Esophagus (tissue), 2 donors: Measurements from ENCODE around the gene DHX15. TPM values are rescaled to one million over a fixed set of nuclear protein-coding genes. Genes with fewer than 3 reads are reported as not detected.

Source experiments
- H3K27ac ChIP-seq, 2 donors: one replicate each; pipeline ENCODE4 v1.5.1; 2013; ENCODE audit warnings: low read depth in 2 of 2, mild to moderate bottlenecking in 2 of 2, inconsistent platforms in 1 of 2, low read length in 1 of 2, moderate library complexity in 1 of 2
- H3K27me3 ChIP-seq, 2 donors: one replicate each; pipeline ENCODE4 v1.6.1; 2013; ENCODE audit warnings: low read length in 2 of 2, control low read depth in 1 of 2, mild to moderate bottlenecking in 1 of 2; ENCODE audit not compliant: insufficient read depth in 2 of 2, control insufficient read depth in 1 of 2
- H3K36me3 ChIP-seq, 2 donors: one replicate each; pipeline ENCODE4 v1.6.1; 2013; ENCODE audit warnings: low read length in 1 of 2; ENCODE audit not compliant: control insufficient read depth in 2 of 2, insufficient read depth in 2 of 2
- H3K4me1 ChIP-seq, 2 donors: one replicate each; pipeline ENCODE4 v1.6.1; 2013; ENCODE audit warnings: low read length in 1 of 2; ENCODE audit not compliant: control insufficient read depth in 2 of 2, insufficient read depth in 2 of 2
- H3K4me3 ChIP-seq, 2 donors: one replicate each; pipeline ENCODE4 v1.5.1; 2013; ENCODE audit warnings: low read length in 2 of 2, mild to moderate bottlenecking in 2 of 2, low read depth in 1 of 2, moderate library complexity in 1 of 2
- H3K9me3 ChIP-seq, 2 donors: one replicate each; pipeline ENCODE4 v1.6.1; 2013; ENCODE audit warnings: mild to moderate bottlenecking in 2 of 2, low read depth in 1 of 2, low read length in 1 of 2, moderate library complexity in 1 of 2; ENCODE audit not compliant: control insufficient read depth in 2 of 2, insufficient read depth in 1 of 2
- WGBS, 2 donors: extraction: QIAGEN DNeasy Blood & Tissue Kit; methylation state at CpG; one replicate each; pipeline ENCODE4 v1.1.7; 2013; 5-methylcytosine and 5-hydroxymethylcytosine counted together
- polyA plus RNA-seq, 2 donors: library from polyadenylated mRNA; stranded (reverse); fragments of 200-250 nt; gene quantifications; one replicate each; pipeline ENCODE4 v1.2.3, GENCODE V29; 2013
- donor health status: healthy with polysubstance abuse.
- donor health status: Bipolar disorder and iron deficiency.

Gene DHX15
- polyA plus RNA-seq, 2 donors: 43.5 to 59.3 TPM

DNA sequence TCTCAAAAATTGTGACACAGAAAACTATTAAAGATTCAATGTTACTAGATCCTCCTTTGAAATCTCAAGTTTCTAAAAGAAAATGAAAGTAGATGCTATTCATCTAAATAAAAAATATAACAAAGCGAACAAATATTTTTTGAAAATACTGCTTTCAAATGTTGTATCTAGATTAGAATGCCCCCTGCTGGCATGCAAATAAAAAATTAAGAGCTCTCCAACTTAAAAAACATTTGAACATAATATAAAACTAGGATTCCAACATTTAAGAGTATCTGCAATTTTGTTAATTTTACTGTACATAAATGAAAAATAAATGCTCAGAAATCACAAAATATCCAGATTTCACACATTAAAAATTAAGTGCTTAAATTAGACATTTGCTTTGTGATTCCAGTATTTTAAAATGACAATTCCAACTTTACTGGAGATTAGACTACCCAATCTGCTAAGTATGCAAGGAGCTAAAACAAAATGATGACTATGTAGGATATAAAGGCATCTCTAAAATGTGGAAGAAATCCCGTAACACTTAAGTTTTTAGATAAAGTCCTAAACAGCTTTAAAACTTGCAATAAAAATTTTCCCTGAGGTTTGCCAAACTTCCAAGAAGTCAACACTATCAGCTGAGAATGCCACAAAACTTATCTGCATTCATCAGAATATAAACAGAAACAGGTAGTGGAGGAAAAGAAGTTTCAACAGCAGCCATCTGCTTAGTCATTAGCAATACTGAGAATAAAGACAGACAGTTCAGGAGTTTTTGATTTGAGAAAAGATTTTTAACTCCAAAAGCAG, 32.7 kb downstream of the DHX15 start:
- Histone ChIP-seq H3K4me1 (no peaks in the 10 kb centered on the region), H3K4me3 (no peak overlapping the region), H3K36me3 (no peaks in the 10 kb centered on the region), H3K27ac (no peak overlapping the region), H3K9me3 (no peaks in the 10 kb centered on the region), H3K27me3 (no peaks in the 10 kb centered on the region)
- WGBS, 2 donors: 76 to 89% methylated on average over 2 of the region's 2 CpGs

DNA sequence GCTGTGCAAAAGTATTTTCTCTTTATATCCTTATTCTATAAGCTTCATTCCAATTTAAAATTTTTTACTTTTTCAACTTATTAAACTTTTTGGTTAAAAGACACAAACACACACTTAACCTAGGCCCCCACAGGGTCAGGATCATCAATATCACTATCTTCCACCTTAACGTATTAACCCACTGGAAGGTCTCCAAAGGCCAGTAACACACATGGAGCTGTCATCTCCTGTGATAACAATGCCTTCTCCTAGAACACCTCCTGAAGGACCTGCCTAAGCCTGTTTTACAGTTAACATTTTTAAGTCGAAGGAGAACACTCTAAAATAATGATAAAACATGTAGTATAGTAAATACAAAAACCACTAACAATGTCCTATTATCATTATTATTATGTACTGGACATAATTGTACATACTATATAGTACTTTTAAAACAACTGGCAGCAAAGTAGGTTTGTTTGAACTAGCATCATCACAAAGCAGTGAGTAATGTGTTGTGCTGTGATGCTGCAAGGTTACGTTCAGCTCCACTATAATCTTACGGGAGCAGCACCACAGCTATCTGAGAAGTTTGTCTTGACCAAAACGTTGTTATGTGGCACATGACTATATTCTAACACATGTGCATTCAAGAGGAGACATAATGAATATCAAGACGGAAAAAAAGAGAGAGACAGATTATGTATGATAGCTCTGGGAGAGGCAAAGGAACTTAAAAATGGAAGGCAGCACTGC, 33.7 kb downstream of the DHX15 start:
- Histone ChIP-seq H3K27me3 (no peaks in the 10 kb centered on the region), H3K36me3 (no peaks in the 10 kb centered on the region), H3K4me1 (no peaks in the 10 kb centered on the region), H3K27ac (no peak overlapping the region), H3K4me3 (no peak overlapping the region), H3K9me3 (no peaks in the 10 kb centered on the region)
- 62 to 69% methylated on average over 6 of the region's 6 CpGs for WGBS, 2 donors

DNA sequence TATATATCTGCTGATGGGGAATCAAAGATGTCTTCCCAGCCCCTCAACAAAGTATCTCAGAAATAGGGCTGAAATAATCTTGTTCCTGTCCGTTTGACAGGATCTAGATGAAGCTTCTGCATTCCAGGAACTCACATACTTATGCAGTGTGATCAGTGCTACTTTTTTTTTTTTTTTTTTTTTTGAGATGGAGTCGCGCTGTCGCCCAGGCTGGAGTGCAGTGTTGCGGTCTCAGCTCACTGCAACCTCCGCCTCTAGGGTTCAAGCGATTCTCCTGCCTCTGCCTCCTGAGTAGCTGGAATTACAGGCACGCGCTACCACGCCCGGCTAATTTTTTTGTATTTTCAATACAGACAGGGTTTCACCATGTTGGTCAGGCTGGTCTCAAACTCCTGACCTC, 36.4 kb downstream of the DHX15 start:
- no peaks in the 10 kb centered on the region for H3K4me1 ChIP-seq
- H3K36me3 ChIP-seq: no peaks in the 10 kb centered on the region
- H3K9me3 ChIP-seq: no peaks in the 10 kb centered on the region
- WGBS, 2 donors: 92 to 95% methylated on average over 9 to 11 of the region's 11 CpGs
- no peaks in the 10 kb centered on the region for H3K27me3 ChIP-seq
- no peak overlapping the region for H3K4me3 ChIP-seq
- no peak overlapping the region for H3K27ac ChIP-seq

DNA sequence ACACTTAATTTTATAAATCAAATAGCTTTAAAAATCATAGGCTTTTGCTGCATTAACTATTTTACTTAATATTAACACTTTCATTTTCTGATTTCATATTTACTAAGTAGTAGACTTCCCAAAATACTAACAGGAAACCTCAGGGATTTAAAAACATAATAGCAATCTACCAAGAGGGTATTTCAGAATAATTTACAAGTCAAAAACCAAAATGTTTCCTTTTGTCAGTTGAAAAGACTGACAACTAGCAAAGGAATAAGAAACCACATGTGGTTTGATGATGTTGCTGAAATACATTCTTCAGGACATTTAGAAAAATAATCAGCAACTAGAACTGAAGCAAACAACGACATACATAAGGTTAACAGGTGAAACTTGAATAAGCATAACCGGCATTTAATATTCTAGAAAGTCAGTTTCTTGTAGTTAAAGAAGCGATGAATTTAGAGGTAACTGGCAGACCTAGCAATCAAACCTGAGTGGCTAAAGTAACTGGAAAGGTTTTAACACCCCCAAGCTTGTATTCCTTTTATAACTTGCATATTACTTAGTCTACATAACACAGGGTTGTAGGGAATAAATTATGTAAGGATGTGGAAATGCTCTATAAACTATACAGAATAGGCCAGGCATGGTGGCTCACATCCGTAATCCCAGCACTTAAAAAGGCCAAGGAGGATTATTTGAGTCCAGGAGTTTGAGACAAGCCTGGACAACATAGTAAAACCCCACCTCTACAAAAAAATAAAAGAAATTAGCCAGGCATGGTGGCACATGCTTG, 40.0 kb downstream of the DHX15 start:
- H3K4me3 ChIP-seq: no peak overlapping the region
- H3K36me3 ChIP-seq: no peaks in the 10 kb centered on the region
- no peak overlapping the region for H3K27ac ChIP-seq
- 71 to 75% methylated on average over 4 of the region's 4 CpGs for WGBS, 2 donors
- no peaks in the 10 kb centered on the region for H3K27me3 ChIP-seq
- no peaks in the 10 kb centered on the region for H3K9me3 ChIP-seq
- no peaks in the 10 kb centered on the region for H3K4me1 ChIP-seq

DNA sequence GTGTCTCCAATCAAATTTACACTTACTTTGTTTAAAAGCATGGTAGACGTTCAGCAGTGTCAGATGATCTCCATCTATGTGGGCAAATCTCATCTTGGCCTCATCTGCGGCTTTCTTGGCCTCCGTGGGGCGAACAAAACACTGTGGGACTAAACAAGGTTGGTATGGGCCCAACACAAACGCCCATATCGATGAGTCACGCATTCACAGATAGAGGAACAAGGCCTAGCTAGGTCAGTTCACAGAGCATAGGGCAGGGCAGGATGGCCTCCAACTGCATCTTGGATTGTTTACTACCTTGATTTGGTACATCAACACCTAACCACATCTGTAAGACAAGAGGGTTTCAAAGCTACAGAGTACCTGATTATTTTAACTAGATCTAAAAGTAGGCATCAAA, 47.3 kb downstream of the DHX15 start:
- Histone ChIP-seq H3K36me3 (peaks cover 0 to 4% of the 10 kb centered on the region in 2 donors), H3K27ac (no peak overlapping the region)

DNA sequence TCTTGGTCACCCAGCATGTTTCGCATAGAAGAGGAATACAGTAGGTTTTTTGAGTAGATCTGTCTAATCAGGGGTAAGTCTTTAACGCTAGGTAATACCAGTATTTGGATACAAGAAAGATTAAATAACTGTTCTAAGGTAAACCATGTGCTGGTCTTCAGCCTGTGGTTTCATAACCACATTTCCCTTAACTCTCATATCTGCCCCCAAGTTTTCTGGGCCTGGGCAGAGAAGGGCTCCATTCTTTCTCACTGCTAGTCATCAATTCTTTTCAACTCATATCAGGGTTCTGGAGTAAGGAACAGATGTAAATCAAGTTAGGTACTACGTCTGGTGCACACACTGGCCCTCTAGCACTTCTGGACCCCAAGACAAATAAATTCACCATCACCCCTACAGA, 49.0 kb downstream of the DHX15 start:
- 94% methylated on average over 3 of the region's 3 CpGs for WGBS, 2 donors
- H3K27me3 ChIP-seq: no peaks in the 10 kb centered on the region
- no peaks in the 10 kb centered on the region for H3K9me3 ChIP-seq
- peaks cover 0 to 4% of the 10 kb centered on the region in 2 donors for H3K36me3 ChIP-seq
- no peak overlapping the region for H3K27ac ChIP-seq
- H3K4me1 ChIP-seq: no peaks in the 10 kb centered on the region
- no peak overlapping the region for H3K4me3 ChIP-seq

More for the DNA sequence above, 47.3 kb downstream of the DHX15 start:
- WGBS, 2 donors: 86 to 87% methylated on average over 7 of the region's 7 CpGs
- Histone ChIP-seq H3K27me3 (no peaks in the 10 kb centered on the region), H3K4me1 (no peaks in the 10 kb centered on the region), H3K4me3 (no peak overlapping the region), H3K9me3 (no peaks in the 10 kb centered on the region)

DNA sequence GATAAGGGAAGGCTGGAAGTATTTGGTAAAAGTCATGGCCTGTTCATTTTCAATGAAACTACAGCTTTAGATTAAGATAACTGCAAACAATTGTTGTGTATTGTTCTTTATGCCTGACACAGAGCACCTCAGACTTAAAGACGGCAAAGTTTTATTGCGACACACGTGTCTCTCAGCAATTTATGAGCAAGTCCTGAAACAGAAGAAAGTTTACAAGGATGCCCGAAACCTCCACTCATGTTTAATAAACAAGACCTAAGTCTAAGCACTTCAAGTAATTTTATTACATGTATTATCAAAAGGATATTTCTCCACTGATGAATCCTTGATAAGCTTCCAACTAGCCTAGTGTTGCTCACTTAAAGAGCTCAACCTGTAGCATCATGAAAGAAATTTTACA, 51.0 kb downstream of the DHX15 start:
- WGBS, 2 donors: 85 to 89% methylated on average over 4 of the region's 4 CpGs
- no peaks in the 10 kb centered on the region for H3K4me1 ChIP-seq
- peaks cover 0 to 4% of the 10 kb centered on the region in 2 donors for H3K36me3 ChIP-seq
- H3K4me3 ChIP-seq: no peak overlapping the region
- no peaks in the 10 kb centered on the region for H3K27me3 ChIP-seq
- H3K9me3 ChIP-seq: no peaks in the 10 kb centered on the region
- H3K27ac ChIP-seq: no peak overlapping the region

DNA sequence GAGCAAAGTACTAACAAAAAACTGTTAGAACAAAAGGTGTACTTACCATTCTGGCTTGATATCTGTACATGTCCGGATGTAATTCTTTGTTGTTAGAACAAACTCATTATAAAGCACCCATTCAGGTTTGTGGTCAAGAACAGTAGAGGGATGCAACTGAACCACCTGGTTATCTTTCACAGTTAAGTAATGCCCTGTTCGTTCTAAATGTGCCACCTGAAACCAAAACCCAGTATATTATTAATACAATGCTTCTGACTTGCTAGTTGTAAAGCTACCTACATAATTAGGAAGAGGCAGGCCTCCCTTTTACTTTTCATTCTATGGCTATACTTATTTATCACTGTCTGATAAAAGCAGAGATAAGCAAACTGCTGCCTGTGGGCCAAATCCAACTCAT, 54.8 kb downstream of the DHX15 start:
- Histone ChIP-seq H3K36me3 (no peaks in the 10 kb centered on the region), H3K27ac (no peak overlapping the region), H3K9me3 (no peaks in the 10 kb centered on the region), H3K27me3 (no peaks in the 10 kb centered on the region), H3K4me3 (no peak overlapping the region), H3K4me1 (no peaks in the 10 kb centered on the region)
- WGBS, 2 donors: 87 to 92% methylated on average over 2 of the region's 2 CpGs

DNA sequence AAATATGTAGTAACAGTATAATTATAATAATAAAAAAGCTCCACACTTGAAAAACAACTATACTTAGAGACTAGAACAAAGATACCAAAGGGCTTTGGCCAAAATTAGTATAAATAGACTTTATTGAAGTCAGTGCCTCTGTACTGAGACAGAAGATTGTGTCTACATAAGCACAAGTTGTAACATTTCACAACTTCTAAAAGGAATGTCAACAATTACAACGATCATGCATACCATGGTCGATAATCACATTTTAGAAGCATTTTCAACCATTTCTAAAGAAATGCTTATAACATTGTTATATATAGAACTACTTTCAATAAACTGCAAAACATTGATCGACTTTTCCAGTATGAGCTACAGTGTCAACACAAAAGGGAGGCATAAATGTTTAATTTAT, 57.0 kb downstream of the DHX15 start:
- WGBS, 2 donors: 80 to 84% methylated on average over 3 of the region's 3 CpGs
- no peaks in the 10 kb centered on the region for H3K36me3 ChIP-seq

More for the DNA sequence above, 57.0 kb downstream of the DHX15 start:
- no peak overlapping the region for H3K27ac ChIP-seq
- no peaks in the 10 kb centered on the region for H3K27me3 ChIP-seq
- no peaks in the 10 kb centered on the region for H3K4me1 ChIP-seq
- H3K9me3 ChIP-seq: no peaks in the 10 kb centered on the region
- no peak overlapping the region for H3K4me3 ChIP-seq
